GM12891 (cell line): ENCODE data around the gene ZNF407.

Source experiments
- POLR2A ChIP-seq: IDR thresholded peaks from 2 replicates; pipeline ENCODE4 v1.6.1; 2011; ENCODE audit warnings: low read depth, low read length, control low read depth
- POLR2AphosphoS5 ChIP-seq: IDR thresholded peaks from 2 replicates; pipeline ENCODE4 v1.6.1; 2011; ENCODE audit warnings: low read depth, low read length, control low read depth
- POU2F2 ChIP-seq: IDR thresholded peaks from 2 replicates; pipeline ENCODE4 v1.6.1; 2011; ENCODE audit warnings: low read depth, mild to moderate bottlenecking, control low read depth, low read length, moderate library complexity
- TAF1 ChIP-seq: IDR thresholded peaks from 2 replicates; pipeline ENCODE4 v1.6.1; 2011; ENCODE audit warnings: low read depth, low read length, control low read depth

GRCh38 chr18:74895686-74896085 lies 298.0 kb downstream of the ZNF407 start:
- TF ChIP-seq TAF1: no peak
- no peak for TF ChIP-seq POLR2AphosphoS5
- no peak for TF ChIP-seq POLR2A
- TF ChIP-seq POU2F2: no peak
